Astrocyte (in vitro differentiated cells and primary cell): Measurements from ENCODE around the gene LPAR3.

Experiments
- EZH2 ChIP-seq: IDR thresholded peaks from 2 replicates; pipeline ENCODE4 v1.6.1; 2012; ENCODE audit warnings: mild to moderate bottlenecking, low read length, inconsistent platforms; ENCODE audit not compliant: insufficient read depth
- TF ChIP-seq, protein P1 (sequence below): IDR thresholded peaks from 2 replicates; pipeline ENCODE4 v1.5.1; 2011; ENCODE audit warnings: low read depth, mild to moderate bottlenecking, inconsistent platforms, low read length, moderate library complexity; ENCODE audit not compliant: insufficient read depth

DNA sequence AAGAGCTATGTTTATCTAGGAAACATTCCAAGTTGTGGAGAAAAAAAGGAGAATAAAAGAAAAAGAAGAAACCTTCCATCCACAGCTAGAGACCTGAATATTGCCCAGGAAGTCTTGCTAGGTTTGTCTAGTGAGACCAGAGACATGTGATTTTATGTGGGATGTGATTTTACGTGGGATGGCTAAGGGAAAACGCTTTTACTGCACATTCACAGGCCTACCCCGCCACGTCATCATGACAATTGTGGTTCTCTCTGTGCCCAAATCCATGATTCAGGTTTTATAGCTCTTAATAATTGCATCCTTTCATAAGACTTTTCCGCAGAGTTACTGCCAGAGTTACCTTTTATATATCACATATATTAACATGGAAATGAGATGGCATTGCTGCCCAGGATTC lies 116.4 kb downstream of the LPAR3 start:
- TF ChIP-seq, protein P1, sequence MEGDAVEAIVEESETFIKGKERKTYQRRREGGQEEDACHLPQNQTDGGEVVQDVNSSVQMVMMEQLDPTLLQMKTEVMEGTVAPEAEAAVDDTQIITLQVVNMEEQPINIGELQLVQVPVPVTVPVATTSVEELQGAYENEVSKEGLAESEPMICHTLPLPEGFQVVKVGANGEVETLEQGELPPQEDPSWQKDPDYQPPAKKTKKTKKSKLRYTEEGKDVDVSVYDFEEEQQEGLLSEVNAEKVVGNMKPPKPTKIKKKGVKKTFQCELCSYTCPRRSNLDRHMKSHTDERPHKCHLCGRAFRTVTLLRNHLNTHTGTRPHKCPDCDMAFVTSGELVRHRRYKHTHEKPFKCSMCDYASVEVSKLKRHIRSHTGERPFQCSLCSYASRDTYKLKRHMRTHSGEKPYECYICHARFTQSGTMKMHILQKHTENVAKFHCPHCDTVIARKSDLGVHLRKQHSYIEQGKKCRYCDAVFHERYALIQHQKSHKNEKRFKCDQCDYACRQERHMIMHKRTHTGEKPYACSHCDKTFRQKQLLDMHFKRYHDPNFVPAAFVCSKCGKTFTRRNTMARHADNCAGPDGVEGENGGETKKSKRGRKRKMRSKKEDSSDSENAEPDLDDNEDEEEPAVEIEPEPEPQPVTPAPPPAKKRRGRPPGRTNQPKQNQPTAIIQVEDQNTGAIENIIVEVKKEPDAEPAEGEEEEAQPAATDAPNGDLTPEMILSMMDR: no peak
- TF ChIP-seq EZH2: no peak
